H1 (cell line): ENCODE measurements around the gene CDC123. TPM values are rescaled to one million over a fixed set of nuclear protein-coding genes. Genes with fewer than 3 reads are reported as not detected.

Source experiments
- CTCF ChIA-PET: fragments of 300-600 bp; sonication (Branson Sonifier 250); formaldehyde crosslinking; loops from one replicate; lab custom pipeline; 2021; ENCODE audit not compliant: partially characterized antibody; lab: Charles Lee
- POLR2A ChIA-PET: fragments of 300-600 bp; sonication (Branson Sonifier 250); formaldehyde crosslinking; loops from one replicate; lab custom pipeline; 2021; ENCODE audit warnings: inconsistent platforms; ENCODE audit not compliant: partially characterized antibody; lab: Charles Lee
- DNase-seq, 2 experiments: peaks; one replicate each; pipeline versions ENCODE4 v3.0.0 to v3.0.0-alpha.2; 2010 to 2022; ENCODE audit warnings: low spot score in 2 of 2, low read depth in 1 of 2, mixed read lengths in 1 of 2
- FAIRE-seq: peaks from 2 replicates; lab custom pipeline; 2011; peaks lifted over from hg19 to GRCh38; lab: Jason Lieb, UNC
- H2AFZ ChIP-seq: 2 replicates; pipeline ENCODE4 v1.8.1; 2012; ENCODE audit warnings: low read length, inconsistent platforms
- H2AK5ac ChIP-seq: 2 replicates; pipeline ENCODE4 v1.6.1; 2013; ENCODE audit warnings: low read depth, low read length
- H2BK120ac ChIP-seq: replicated peaks from 2 replicates; pipeline ENCODE3; 2013; ENCODE audit warnings: low read depth, low read length, inconsistent platforms
- H2BK12ac ChIP-seq: 2 replicates; pipeline ENCODE4 v1.6.1; 2013; ENCODE audit warnings: low read depth, low read length
- H2BK15ac ChIP-seq: 2 replicates; pipeline ENCODE4 v1.6.1; 2013; ENCODE audit warnings: low read length
- H2BK20ac ChIP-seq: 2 replicates; pipeline ENCODE4 v1.6.1; 2013; ENCODE audit warnings: low read length
- H2BK5ac ChIP-seq: 2 replicates; pipeline ENCODE4 v1.6.1; 2013; ENCODE audit warnings: low read depth, low read length
- H3K14ac ChIP-seq: 2 replicates; pipeline ENCODE4 v1.6.1; 2013; ENCODE audit warnings: inconsistent platforms; ENCODE audit not compliant: insufficient read length
- H3K18ac ChIP-seq: 2 replicates; pipeline ENCODE4 v1.6.1; 2013; ENCODE audit warnings: low read length; ENCODE audit errors: extremely low read depth
- H3K23ac ChIP-seq: 2 replicates; pipeline ENCODE4 v1.6.1; 2013; ENCODE audit warnings: inconsistent platforms; ENCODE audit not compliant: insufficient read length
- H3K23me2 ChIP-seq: 2 replicates; pipeline ENCODE4 v1.6.1; 2013; ENCODE audit warnings: low read depth, low read length
- H3K27ac ChIP-seq: 2 replicates; pipeline ENCODE4 v1.6.1; 2011; ENCODE audit warnings: low read depth, low read length, inconsistent platforms
- H3K27me3 ChIP-seq, 4 experiments: replicated peaks in 1 of 4; 1 replicate in 1 of 4; 2 replicates in 3 of 4; pipeline versions ENCODE4 v1.6.1 to v1.8.1; 2011 to 2013; ENCODE audit warnings: low read length in 3 of 4, mild to moderate bottlenecking in 3 of 4, inconsistent platforms in 2 of 4, mixed read lengths in 2 of 4, moderate library complexity in 1 of 4; ENCODE audit not compliant: control insufficient read depth in 3 of 4, insufficient read depth in 3 of 4; ENCODE audit errors: extremely low read depth in 1 of 4
- H3K36me3 ChIP-seq, 4 experiments: 2 replicates each; pipeline versions ENCODE4 v1.6.1 to v1.8.1; 2011 to 2013; ENCODE audit warnings: mild to moderate bottlenecking in 4 of 4, low read length in 3 of 4, moderate library complexity in 2 of 4, control low read depth in 1 of 4, inconsistent platforms in 1 of 4; ENCODE audit not compliant: insufficient read depth in 4 of 4, control insufficient read depth in 2 of 4
- H3K4ac ChIP-seq: replicated peaks from 2 replicates; pipeline ENCODE3; 2013; ENCODE audit warnings: low read length, low read depth, mixed read lengths, inconsistent platforms; ENCODE audit not compliant: insufficient read length
- H3K4me1 ChIP-seq, 4 experiments: replicated peaks in 1 of 4; 1 replicate in 1 of 4; 2 replicates in 3 of 4; pipeline versions ENCODE4 v1.6.1 to v1.8.1; 2011 to 2013; ENCODE audit warnings: low read length in 3 of 4, inconsistent platforms in 2 of 4, mixed read lengths in 1 of 4; ENCODE audit not compliant: insufficient read depth in 4 of 4, control insufficient read depth in 3 of 4
- H3K4me2 ChIP-seq, 2 experiments: 2 replicates each; pipeline versions ENCODE4 v1.6.1 to v1.8.1; 2011 to 2013; ENCODE audit warnings: low read depth in 2 of 2, low read length in 2 of 2, control low read depth in 1 of 2, inconsistent platforms in 1 of 2, mild to moderate bottlenecking in 1 of 2; ENCODE audit not compliant: insufficient read depth in 1 of 2
- H3K4me3 ChIP-seq, 4 experiments: fragments of 200-600, 300-600 bp in 1 of 4; sonication (generic), shearing (Covaris generic), sonication (Bioruptor Twin) in 1 of 4; 2 replicates each; pipeline versions ENCODE4 v1.5.1 to v1.8.1; 2011 to 2016; ENCODE audit warnings: low read length in 4 of 4, low read depth in 3 of 4, control low read depth in 2 of 4, inconsistent platforms in 2 of 4, mild to moderate bottlenecking in 2 of 4, mixed read lengths in 1 of 4, moderate library complexity in 1 of 4; ENCODE audit not compliant: insufficient read depth in 2 of 4; ENCODE audit errors: extremely low read depth in 1 of 4
- H3K56ac ChIP-seq: replicated peaks from 2 replicates; pipeline ENCODE3; 2013; ENCODE audit warnings: low read depth, mild to moderate bottlenecking, mixed read lengths, low read length, inconsistent platforms; ENCODE audit not compliant: insufficient read length
- H3K79me1 ChIP-seq: 2 replicates; pipeline ENCODE4 v1.6.1; 2013; ENCODE audit warnings: low read depth, low read length, control low read depth
- H3K79me2 ChIP-seq, 2 experiments: 2 replicates each; pipeline versions ENCODE4 v1.6.1 to v1.8.1; 2012 to 2013; ENCODE audit warnings: low read length in 2 of 2, mild to moderate bottlenecking in 2 of 2, inconsistent platforms in 1 of 2; ENCODE audit not compliant: insufficient read depth in 2 of 2, control insufficient read depth in 1 of 2
- H3K9ac ChIP-seq, 4 experiments: replicated peaks in 1 of 4; 1 replicate in 1 of 4; 2 replicates in 3 of 4; pipeline versions ENCODE4 v1.6.1 to v1.8.1; 2011 to 2013; ENCODE audit warnings: low read depth in 3 of 4, low read length in 3 of 4, control low read depth in 2 of 4, mild to moderate bottlenecking in 2 of 4, moderate library complexity in 2 of 4, inconsistent platforms in 1 of 4; ENCODE audit errors: extremely low read depth in 1 of 4
- H3K9me3 ChIP-seq, 2 experiments: 2 replicates each; pipeline versions ENCODE4 v1.6.1 to v1.8.1; 2012 to 2013; ENCODE audit warnings: mild to moderate bottlenecking in 2 of 2, moderate library complexity in 2 of 2, control low read depth in 1 of 2, inconsistent platforms in 1 of 2, low read depth in 1 of 2, low read length in 1 of 2, mixed read lengths in 1 of 2; ENCODE audit not compliant: insufficient read depth in 2 of 2
- H4K20me1 ChIP-seq, 2 experiments: replicated peaks in 1 of 2; 2 replicates each; pipeline versions ENCODE3 to v1.8.1; 2011 to 2013; ENCODE audit warnings: inconsistent platforms in 2 of 2, low read length in 2 of 2, mild to moderate bottlenecking in 1 of 2; ENCODE audit not compliant: insufficient read depth in 2 of 2, control insufficient read depth in 1 of 2
- H4K5ac ChIP-seq: 2 replicates; pipeline ENCODE4 v1.6.1; 2013; ENCODE audit warnings: low read length, low read depth, mixed read lengths, inconsistent platforms; ENCODE audit not compliant: insufficient read length
- H4K8ac ChIP-seq: 2 replicates; pipeline ENCODE4 v1.8.0; 2013; ENCODE audit warnings: mild to moderate bottlenecking, moderate library complexity, low read length, inconsistent platforms; ENCODE audit not compliant: insufficient read depth; ENCODE audit errors: extremely low read depth
- H4K91ac ChIP-seq: replicated peaks from 2 replicates; pipeline ENCODE3; 2013; ENCODE audit warnings: low read length, mixed read lengths, inconsistent platforms; ENCODE audit not compliant: insufficient read length
- BCL11A ChIP-seq, 2 experiments: IDR thresholded peaks; one replicate each; pipeline ENCODE4 v1.6.1; 2011; ENCODE audit warnings: low read depth in 2 of 2, low read length in 2 of 2, mild to moderate bottlenecking in 2 of 2
- HDAC6 ChIP-seq: IDR thresholded peaks from one replicate; pipeline ENCODE4 v1.7.1; 2012; ENCODE audit warnings: low read depth, mild to moderate bottlenecking, inconsistent platforms, low read length, moderate library complexity
- RFX5 ChIP-seq: IDR thresholded peaks from 2 replicates; pipeline ENCODE4 v1.6.1; 2011; ENCODE audit warnings: low read depth, low read length, improper control_type of control experiment, borderline replicate concordance
- WGBS, 2 experiments: shearing (Covaris generic) in 1 of 2; methylation state at CpG; one replicate each; pipeline versions ENCODE4 v1.1.6 to v1.1.7; 2013 to 2015; ENCODE audit warnings: low lambda C conversion rate in 2 of 2, mixed read lengths in 2 of 2, inconsistent platforms in 1 of 2, low coverage in 1 of 2, missing lambda C conversion rate in 1 of 2; ENCODE audit not compliant: insufficient replicate concordance in 2 of 2, insufficient coverage in 1 of 2, insufficient read length in 1 of 2; ENCODE audit errors: extremely low coverage in 1 of 2, missing lambda C conversion rate in 1 of 2; 5-methylcytosine and 5-hydroxymethylcytosine counted together
- polyA plus RNA-seq, 7 experiments: library from polyadenylated mRNA; depleted of rRNA in 3 of 7; stranded (reverse) in 5 of 7; unstranded in 2 of 7; fragments of >200 nt in 5 of 7; fragments of 200-250 nt in 2 of 7; gene quantifications; 1 replicate in 5 of 7; 2 replicates in 1 of 7; 4 replicates in 1 of 7; pipeline versions ENCODE4 v1.2.1 to v1.2.3, GENCODE V29; 2011 to 2013; ENCODE audit warnings: missing spikeins in 2 of 7, mixed read lengths in 2 of 7
- total RNA-seq: library from RNA; stranded (reverse); fragmentation: NEBNext Ultra II Directional; extraction: Animal tissue kit (Norgen Biotek cat#: 25700); gene quantifications from 2 replicates; pipeline ENCODE4 v1.2.1, GENCODE V29; 2021

CDC123 gene
- total and polyA plus RNA-seq, 2 of the 8 experiments (the other 6 are each of a cell fraction or from before 2014, with no cell fraction given) = 115 to 202 TPM

DNA sequence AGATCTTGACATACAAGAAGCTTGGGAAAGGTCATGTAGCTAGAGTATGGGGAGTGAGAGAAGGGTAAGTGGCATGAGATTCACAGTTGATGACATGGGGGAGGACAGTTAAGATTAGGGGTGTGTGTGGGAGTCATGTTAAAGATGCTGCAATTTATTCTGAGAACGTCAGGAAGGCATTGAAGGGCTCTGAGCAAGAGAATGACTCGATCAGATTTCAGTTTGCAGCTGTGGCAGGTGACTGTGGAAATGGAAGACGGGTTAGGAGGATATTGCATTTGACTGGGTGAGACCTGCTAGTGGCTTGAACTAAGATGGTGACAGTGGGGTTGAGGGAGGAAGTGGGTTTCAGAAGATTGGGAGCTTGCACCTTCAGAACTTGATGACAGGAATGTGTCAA lies 5.6 kb downstream of the CDC123 start:
- Histone ChIP-seq H3K9me3 (no peaks in the 10 kb centered on the region), H2BK120ac (no peak overlapping the region), H3K4me1 (no peaks in the 10 kb centered on the region), H3K4ac (no peak overlapping the region), H3K56ac (no peak overlapping the region), H3K14ac (no peak overlapping the region)
- WGBS, 2 experiments = 89% methylated on average over 3 of the region's 3 CpGs; no CpG with 5 or more reads in 1 of the 2 experiments
- CTCF ChIA-PET = interaction anchor here (0.6 to 6.4 kb wide), 2 partner anchors 12 to 210 kb away, joined by 3 to 42 read pairs; no protein-coding TSS in a partner anchor
- no peak for FAIRE-seq
- POLR2A ChIA-PET = interaction anchor here (0.9 to 1.7 kb wide), 3 partner anchors 10 to 20 kb away, joined by 3 read pairs; no protein-coding TSS in a partner anchor
- TF ChIP-seq BCL11A (IDR thresholded peaks at IDR 0.05; ENCODE audit: low read depth in 2 of 2, low read length in 2 of 2) (no peak), RFX5 (no peak), HDAC6 (no peak)
- TF ChIP-seq, all 59 proteins: peak for 0
- Histone ChIP-seq H3K9ac (no peak overlapping the region), H2BK12ac (no peak overlapping the region), H3K27me3 (no peaks in the 10 kb centered on the region), H3K79me2 (peaks cover 7 to 92% of the 10 kb centered on the region in 2 experiments; a peak in 3 of 4 replicates), H3K4me2 (no peak overlapping the region), H3K23ac (no peak overlapping the region), H3K79me1 (peaks cover 3% of the 10 kb centered on the region), H3K4me3 (no peak overlapping the region), H3K23me2 (peaks cover 2% of the 10 kb centered on the region; the same call in 1 of the 2 replicates), H2BK20ac (no peak overlapping the region), H2AK5ac (no peak overlapping the region), H4K20me1 (peaks cover 6 to 14% of the 10 kb centered on the region in 2 experiments), H4K91ac (no peak overlapping the region), H2BK15ac (no peak overlapping the region), H3K36me3 (peaks cover 2 to 42% (median 25%) of the 10 kb centered on the region in 4 experiments; a peak in 6 of 8 replicates), H3K18ac (no peak overlapping the region), H2BK5ac (no peak overlapping the region), H4K8ac (no peak overlapping the region), H3K27ac (no peak overlapping the region), H2AFZ (no peak overlapping the region), H4K5ac (no peak overlapping the region)
- no peak for DNase-seq
